ENCODE data around the gene NR1H2.
"Not testable (repeated sequence)": the region's sequence is repeated elsewhere in the genome, so short reads cannot be mapped to it uniquely, and the experiment has no call there.

The NR1H2 gene

GRCh38 chr19:50333235-50333736 lies 43.0 kb upstream of the NR1H2 start:
- Mint-ChIP-seq H3K27ac (peak overlapping the region; percentile 47), H3K9me3 (peaks cover 0 to 2% of the 10 kb centered on the region in 2 donors), H3K27me3 (no peaks in the 10 kb centered on the region), H3K4me3 (peak overlapping the region; percentile 92), H3K36me3 (peaks cover 58 to 65% of the 10 kb centered on the region in 2 donors), H3K4me1 (peaks cover 62 to 83% of the 10 kb centered on the region in 2 donors)
- DNase-seq: peak; percentile 98
- ATAC-seq (replicated peaks): peak; percentile 49 to 53

- ATAC-seq (replicated peaks): peak; percentile 1 to 6
- Mint-ChIP-seq H3K36me3 (peaks cover 62 to 69% of the 10 kb centered on the region in 2 donors), H3K9me3 (peaks cover 0 to 2% of the 10 kb centered on the region in 2 donors), H3K4me3 (peak overlapping the region; percentile 92), H3K27ac (peak overlapping the region; percentile 47), H3K27me3 (no peaks in the 10 kb centered on the region), H3K4me1 (peaks cover 64 to 87% of the 10 kb centered on the region in 2 donors)
- no peak for DNase-seq
Measured at GRCh38 chr19:50333737-50334617, 42.3 kb upstream of the NR1H2 start.

DNA sequence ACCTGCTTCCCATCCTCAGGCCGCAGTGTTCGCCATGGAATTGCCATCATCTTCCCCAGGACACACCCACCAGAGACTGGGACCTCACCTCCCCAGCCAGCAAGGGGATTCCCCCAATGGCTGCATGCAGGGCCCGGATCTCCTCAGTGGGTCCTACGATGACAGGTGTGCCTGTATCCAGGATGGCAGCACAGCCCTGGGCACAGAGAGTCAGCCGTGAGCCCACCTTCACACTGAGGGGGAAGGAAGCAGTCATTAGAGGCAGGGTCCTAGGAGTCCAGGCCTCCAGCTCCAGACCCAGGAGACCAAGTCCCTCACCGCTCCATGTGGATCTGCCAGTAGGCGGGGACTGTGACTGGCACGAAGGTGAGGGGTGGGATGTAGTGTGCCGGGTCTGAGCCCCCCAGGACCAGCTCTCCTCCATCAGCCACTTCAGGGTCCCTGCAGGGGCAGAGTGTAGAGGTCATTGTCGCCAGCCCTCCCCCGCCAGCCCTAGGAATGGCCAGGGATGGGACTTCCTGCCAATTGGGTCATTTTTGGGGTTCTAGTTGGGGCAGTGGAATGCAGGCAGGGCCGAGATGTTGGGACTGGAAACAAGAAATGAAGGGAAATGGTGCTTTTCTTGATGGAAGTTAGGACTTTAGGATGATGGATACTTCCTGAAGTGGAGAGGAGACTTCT lies 41.4 kb upstream of the NR1H2 start:
- peaks cover 67 to 72% of the 10 kb centered on the region in 2 donors for H3K36me3 Mint-ChIP-seq
- DNase-seq: no peak
- peaks cover 63 to 87% of the 10 kb centered on the region in 2 donors for H3K4me1 Mint-ChIP-seq
- peaks cover 0 to 2% of the 10 kb centered on the region in 2 donors for H3K9me3 Mint-ChIP-seq
- peak overlapping the region; percentile 77 to 92 for H3K4me3 Mint-ChIP-seq
- ATAC-seq (replicated peaks): no peak
- H3K27me3 Mint-ChIP-seq: no peaks in the 10 kb centered on the region
- peak overlapping the region; percentile 77 for H3K27ac Mint-ChIP-seq

DNA sequence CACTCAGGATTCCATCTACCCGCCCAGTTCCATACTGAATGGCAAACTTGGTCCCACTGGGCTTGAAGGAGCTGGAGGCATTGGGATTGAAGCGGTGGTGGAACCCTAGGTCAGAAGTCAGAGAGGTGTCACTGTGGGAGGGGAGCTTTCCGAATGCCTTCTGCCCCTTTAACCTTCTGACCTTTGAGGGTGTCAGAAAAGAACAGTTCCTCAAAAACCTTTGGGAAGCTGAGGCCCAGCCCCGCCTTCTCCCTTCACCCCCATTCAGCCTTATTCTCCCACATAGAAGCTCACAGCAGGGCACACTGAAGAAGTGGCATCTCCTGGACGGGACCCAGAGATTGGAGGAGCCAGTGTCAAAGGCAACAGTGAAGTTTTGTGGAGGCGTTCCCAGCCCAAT lies 39.2 kb upstream of the NR1H2 start:
- ATAC-seq (replicated peaks); DNase-seq; H3K9me3 Mint-ChIP-seq; H3K27me3 Mint-ChIP-seq: not testable (repeated sequence)
- H3K27ac Mint-ChIP-seq: peak overlapping the region; percentile 77
- H3K36me3 Mint-ChIP-seq: peaks cover 82 to 83% of the 10 kb centered on the region in 2 donors
- H3K4me3 Mint-ChIP-seq: peak overlapping the region; percentile 68 to 77
- peaks cover 62 to 81% of the 10 kb centered on the region in 2 donors for H3K4me1 Mint-ChIP-seq

GRCh38 chr19:50340331-50340730 lies 35.9 kb upstream of the NR1H2 start:
- ATAC-seq (replicated peaks) (no peak), DNase-seq (no peak)
- peak overlapping the region; percentile 79 to 87 for H3K4me3 Mint-ChIP-seq
- H3K27me3 Mint-ChIP-seq: no peaks in the 10 kb centered on the region
- H3K27ac Mint-ChIP-seq: peak overlapping the region; percentile 94
- H3K4me1 Mint-ChIP-seq: peaks cover 46 to 69% of the 10 kb centered on the region in 2 donors
- peaks cover 72 to 73% of the 10 kb centered on the region in 2 donors for H3K36me3 Mint-ChIP-seq
- peaks cover 2 to 4% of the 10 kb centered on the region in 2 donors for H3K9me3 Mint-ChIP-seq

DNA sequence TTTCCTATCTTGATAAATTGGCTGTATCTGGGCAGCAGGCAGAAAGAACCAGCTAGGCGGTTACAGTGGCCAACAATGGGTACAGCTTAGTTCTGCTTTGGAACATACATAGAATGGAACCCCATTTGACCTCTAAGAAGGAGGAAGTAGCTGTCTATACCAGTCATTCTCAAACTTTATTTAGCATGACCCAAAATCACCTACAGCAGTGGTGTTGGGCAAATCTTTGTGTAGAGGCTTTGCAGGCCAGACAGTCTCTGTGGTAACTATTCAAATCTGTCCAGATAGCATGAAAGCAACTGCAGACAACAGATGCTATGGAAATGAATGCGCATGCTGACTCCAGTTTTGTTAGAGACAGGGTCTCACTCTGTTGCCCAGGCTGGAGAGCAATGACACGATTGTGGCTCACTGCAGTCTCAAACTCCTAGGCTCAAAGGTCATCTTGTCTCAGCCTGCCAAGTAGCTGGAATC lies 35.1 kb upstream of the NR1H2 start:
- H3K9me3 Mint-ChIP-seq: peaks cover 0 to 4% of the 10 kb centered on the region in 2 donors
- ATAC-seq (replicated peaks) (peak; percentile 79 to 82), DNase-seq (peak; percentile 81)
- H3K4me1 Mint-ChIP-seq: peaks cover 43 to 70% of the 10 kb centered on the region in 2 donors
- peak overlapping the region; percentile 79 to 87 for H3K4me3 Mint-ChIP-seq
- H3K36me3 Mint-ChIP-seq: peaks cover 66 to 71% of the 10 kb centered on the region in 2 donors
- peak overlapping the region; percentile 94 for H3K27ac Mint-ChIP-seq
- no peaks in the 10 kb centered on the region for H3K27me3 Mint-ChIP-seq

DNA sequence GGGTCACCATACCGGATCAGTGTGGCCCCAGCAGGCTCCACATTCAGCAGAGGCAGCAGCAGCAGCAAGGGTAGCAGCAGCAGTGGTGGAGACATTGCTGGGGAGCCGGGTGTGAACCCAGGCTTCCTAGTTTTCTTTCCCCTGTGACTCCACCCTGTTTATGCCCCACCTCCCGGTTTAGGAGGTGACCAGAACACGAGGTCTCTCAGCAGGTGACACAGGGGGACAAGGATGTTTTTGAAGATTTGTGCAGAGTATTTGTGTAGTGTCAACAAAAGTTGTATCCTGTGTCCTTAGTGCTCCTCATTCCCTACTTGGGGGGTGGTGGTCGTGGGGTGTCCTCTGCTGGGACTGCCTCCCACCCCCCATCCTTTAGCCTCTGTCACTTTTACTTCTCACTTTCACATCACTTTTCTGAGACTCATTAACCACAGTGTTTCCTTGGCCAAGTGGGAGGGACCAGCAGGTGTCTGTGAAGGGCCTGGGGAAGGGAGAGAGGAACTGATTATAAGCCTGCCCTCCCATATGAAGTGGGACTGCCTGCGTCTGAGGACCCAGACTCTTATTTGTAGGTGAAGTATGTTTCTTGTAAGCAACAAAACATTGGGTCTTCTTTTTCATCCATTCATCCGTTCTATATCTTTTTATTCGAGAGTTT lies 31.5 kb upstream of the NR1H2 start:
- peak; percentile 55 to 62 for ATAC-seq (replicated peaks)
- peak overlapping the region; percentile 97 for H3K27ac Mint-ChIP-seq
- H3K4me1 Mint-ChIP-seq: peaks cover 41 to 74% of the 10 kb centered on the region in 2 donors
- peaks cover 39 to 46% of the 10 kb centered on the region in 2 donors for H3K36me3 Mint-ChIP-seq
- DNase-seq: peak; percentile 81
- H3K27me3 Mint-ChIP-seq: no peaks in the 10 kb centered on the region
- peaks cover 0 to 4% of the 10 kb centered on the region in 2 donors for H3K9me3 Mint-ChIP-seq
- peak overlapping the region; percentile 87 to 91 for H3K4me3 Mint-ChIP-seq

DNA sequence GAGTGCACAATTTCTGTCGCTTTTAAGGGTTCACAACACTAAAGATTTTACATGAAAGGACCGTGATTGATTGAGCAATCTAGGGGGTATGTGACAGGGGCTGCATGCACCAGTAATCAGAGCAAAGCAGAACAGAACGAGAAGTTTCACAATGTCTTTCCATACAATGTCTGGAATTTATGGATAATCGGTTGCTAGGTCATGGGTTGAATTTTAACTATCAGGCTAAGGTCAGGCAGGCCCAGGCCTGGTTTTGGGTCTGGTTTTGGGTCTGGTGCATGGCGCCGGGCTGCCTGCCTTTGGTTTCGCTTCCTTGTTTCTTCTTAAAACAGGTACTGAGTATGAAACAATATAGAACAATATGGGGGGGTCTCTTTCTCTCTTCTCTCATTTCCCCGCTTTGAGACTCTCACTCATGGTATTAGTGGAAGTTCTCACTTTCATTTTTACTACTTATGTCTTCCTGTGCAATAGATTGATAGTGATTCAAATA lies 29.1 kb upstream of the NR1H2 start:
- not testable (repeated sequence) for H3K9me3 Mint-ChIP-seq, H3K27me3 Mint-ChIP-seq
- H3K27ac Mint-ChIP-seq: peak overlapping the region; percentile 92
- DNase-seq: peak; percentile 82
- ATAC-seq (replicated peaks): peak; percentile 58 to 62
- peaks cover 43 to 83% of the 10 kb centered on the region in 2 donors for H3K4me1 Mint-ChIP-seq
- peak overlapping the region; percentile 62 to 66 for H3K4me3 Mint-ChIP-seq
- peaks cover 23 to 30% of the 10 kb centered on the region in 2 donors for H3K36me3 Mint-ChIP-seq

GRCh38 chr19:50349277-50350057 lies 26.8 kb upstream of the NR1H2 start:
- peak overlapping the region; percentile 73 for H3K27ac Mint-ChIP-seq
- H3K4me1 Mint-ChIP-seq: peaks cover 35 to 70% of the 10 kb centered on the region in 2 donors
- no peaks in the 10 kb centered on the region for H3K9me3 Mint-ChIP-seq
- peak overlapping the region; percentile 4 to 39 for H3K4me3 Mint-ChIP-seq
- peaks cover 10 to 16% of the 10 kb centered on the region in 2 donors for H3K36me3 Mint-ChIP-seq
- ATAC-seq (replicated peaks): no peak
- H3K27me3 Mint-ChIP-seq: no peaks in the 10 kb centered on the region
- no peak for DNase-seq

DNA sequence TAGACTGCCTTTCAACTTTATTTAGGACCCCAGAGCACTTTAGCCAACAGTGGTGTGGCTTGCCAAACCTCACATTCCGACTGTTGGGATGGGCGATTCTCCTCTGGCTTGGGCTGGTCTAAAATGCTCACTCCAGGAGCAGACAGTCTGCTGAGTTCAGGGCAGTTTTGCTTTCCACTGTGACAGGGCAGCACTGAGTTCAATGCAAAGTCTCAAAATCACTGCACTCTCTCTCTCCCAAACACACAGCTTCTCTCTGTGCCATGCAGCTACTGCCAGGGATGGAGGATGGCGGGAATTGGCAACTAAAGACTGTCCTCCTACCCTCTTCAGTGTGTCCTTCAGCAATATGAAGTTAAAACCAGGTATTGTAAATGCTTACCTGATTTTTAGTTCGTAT lies 24.0 kb upstream of the NR1H2 start:
- no peak for ATAC-seq (replicated peaks)
- no peak for DNase-seq
- no peaks in the 10 kb centered on the region for H3K9me3 Mint-ChIP-seq
- no peaks in the 10 kb centered on the region for H3K27me3 Mint-ChIP-seq
- peaks cover 3 to 7% of the 10 kb centered on the region in 2 donors for H3K36me3 Mint-ChIP-seq
- H3K4me1 Mint-ChIP-seq: peaks cover 26 to 48% of the 10 kb centered on the region in 2 donors
- no peak overlapping the region for H3K27ac Mint-ChIP-seq
- no peak overlapping the region for H3K4me3 Mint-ChIP-seq

DNA sequence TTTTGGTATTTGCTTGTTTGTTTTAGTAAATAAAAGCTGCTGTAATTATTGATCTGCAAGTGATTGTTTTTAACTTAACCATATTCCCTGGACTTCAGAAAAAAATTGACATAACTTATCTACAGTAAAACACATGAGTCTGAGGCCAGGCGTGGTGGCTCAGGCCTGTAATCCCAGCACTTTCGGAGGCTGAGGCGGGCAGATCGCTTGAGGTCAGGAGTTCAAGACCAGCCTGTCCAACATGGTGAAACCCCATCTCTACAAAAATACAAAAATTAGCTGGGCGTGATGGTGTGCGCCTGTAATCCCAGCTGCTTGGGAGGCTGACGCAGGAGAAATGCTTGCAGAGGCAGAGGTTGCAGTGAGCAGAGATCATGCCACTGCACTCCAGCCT lies 22.8 kb upstream of the NR1H2 start:
- not testable (repeated sequence) for H3K9me3 Mint-ChIP-seq; H3K27ac Mint-ChIP-seq; H3K36me3 Mint-ChIP-seq; ATAC-seq (replicated peaks); H3K27me3 Mint-ChIP-seq; DNase-seq; H3K4me3 Mint-ChIP-seq
- peaks cover 28 to 48% of the 10 kb centered on the region in 2 donors for H3K4me1 Mint-ChIP-seq

DNA sequence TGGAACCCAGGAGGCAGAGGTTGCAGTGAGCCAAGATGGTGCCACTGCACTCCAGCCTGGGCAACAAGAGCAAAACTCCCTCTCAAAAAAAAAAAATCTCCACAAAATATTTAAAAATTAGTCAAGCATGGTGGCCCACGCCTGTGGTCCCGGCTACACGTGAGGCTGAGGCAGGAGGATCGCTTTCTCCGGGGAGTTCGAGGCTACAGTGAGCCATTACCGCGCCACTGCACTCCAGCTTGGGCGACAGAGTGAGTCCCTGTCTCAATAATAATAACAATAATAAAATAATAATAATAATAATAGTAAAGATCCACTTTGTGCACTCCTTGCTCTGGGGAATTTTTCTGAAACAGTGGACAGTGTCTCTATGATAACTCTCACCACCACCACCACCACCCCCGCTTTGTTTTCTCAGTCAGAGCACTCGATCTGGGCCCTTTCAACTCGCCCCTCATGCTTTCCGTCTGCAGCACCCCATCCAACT lies 19.5 kb upstream of the NR1H2 start:
- H3K36me3 Mint-ChIP-seq: peaks cover 13 to 33% of the 10 kb centered on the region in 2 donors
- ATAC-seq (replicated peaks): no peak
- no peaks in the 10 kb centered on the region for H3K27me3 Mint-ChIP-seq
- peak overlapping the region; percentile 99 for H3K27ac Mint-ChIP-seq
- H3K4me3 Mint-ChIP-seq: peak overlapping the region; percentile 91 to 93
- H3K9me3 Mint-ChIP-seq: peaks cover 3 to 8% of the 10 kb centered on the region in 2 donors
- peaks cover 42 to 47% of the 10 kb centered on the region in 2 donors for H3K4me1 Mint-ChIP-seq
- no peak for DNase-seq
